Body of pancreas (tissue), 4 donors: ENCODE measurements around the gene TRAF1.

Experiments used
- CTCF ChIP-seq, 7 experiments: fragments of 450-650 bp in 4 of 7; fragments of 200-600 bp in 3 of 7; sonication (generic) in 3 of 7; IDR thresholded peaks; one replicate each; pipeline ENCODE4 v1.5.1; 2016 to 2019; ENCODE audit warnings: antibody characterized with exemption in 7 of 7
- POLR2A ChIP-seq, 3 donors: fragments of 450-650 bp; IDR thresholded peaks; one replicate each; pipeline ENCODE4 v1.6.1; 2016; ENCODE audit warnings: antibody characterized with exemption in 3 of 3, mild to moderate bottlenecking in 2 of 3

GRCh38 chr9:120885958-120886357, 40.6 kb downstream of the TRAF1 start:
- TF ChIP-seq CTCF (IDR thresholded peaks at IDR 0.05) (no peak), POLR2A (IDR thresholded peaks at IDR 0.05) (no peak)
